Measurements from ENCODE around the gene CACNA1H.
"Not testable (repeated sequence)": the region's sequence is repeated elsewhere in the genome, so short reads cannot be mapped to it uniquely, and the experiment has no call there.

The CACNA1H gene

DNA sequence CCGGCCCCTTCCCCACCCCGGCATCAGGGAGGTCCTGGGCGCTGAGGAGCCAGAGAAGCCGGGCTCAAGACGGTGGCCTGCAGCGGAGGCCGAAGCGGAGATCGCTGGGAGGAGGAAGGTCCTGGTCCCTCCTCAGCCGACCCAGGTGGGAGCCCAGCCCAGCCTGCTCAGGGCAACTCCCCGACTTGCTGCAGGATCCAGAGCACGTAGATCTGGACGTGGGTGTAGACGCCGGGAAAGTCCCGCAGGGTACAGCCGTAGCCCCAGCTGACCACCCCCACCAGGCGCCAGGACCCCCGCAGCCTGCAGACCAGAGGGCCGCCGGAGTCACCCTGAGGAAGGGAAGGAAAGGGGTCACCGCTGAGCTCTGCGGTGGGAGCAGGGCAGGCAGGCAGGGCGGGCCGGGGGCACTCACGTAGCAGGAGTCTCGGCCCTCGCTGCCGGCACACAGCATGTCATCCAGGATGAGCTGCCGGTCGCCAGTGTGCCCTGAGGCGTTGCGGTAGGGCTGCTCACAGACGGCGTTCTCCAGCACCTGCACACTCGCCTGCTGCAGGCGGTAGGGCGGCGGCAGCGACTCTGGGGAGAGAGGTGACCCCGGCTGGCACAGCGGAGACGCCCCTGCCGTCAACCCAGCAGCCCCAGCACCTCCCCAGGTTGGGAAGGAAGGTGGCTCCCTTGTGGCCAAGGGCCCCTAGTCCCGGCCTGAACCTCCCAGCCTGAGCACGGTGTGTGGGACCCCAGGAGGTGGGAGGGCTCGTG lies 108.4 kb downstream of the CACNA1H start:
- DNase-seq (ENCODE audit: insufficient read length, low spot score) (no peak), FAIRE-seq (no peak)

- FAIRE-seq (no peak), DNase-seq (ENCODE audit: insufficient read length, low spot score) (no peak)
Measured at GRCh38 chr16:1262210-1262845, 109.4 kb downstream of the CACNA1H start.

- no peak for FAIRE-seq
- DNase-seq (ENCODE audit: insufficient read length, low spot score): no peak
Measured at GRCh38 chr16:1262846-1263221, 109.9 kb downstream of the CACNA1H start.

- FAIRE-seq (no peak), DNase-seq (ENCODE audit: insufficient read length, low spot score) (no peak)
Measured at GRCh38 chr16:1263591-1264344, 110.9 kb downstream of the CACNA1H start.

- DNase-seq (ENCODE audit: insufficient read length, low spot score) (no peak), FAIRE-seq (no peak)
Measured at GRCh38 chr16:1264345-1265089, 111.6 kb downstream of the CACNA1H start.

GRCh38 chr16:1265090-1265630 lies 112.3 kb downstream of the CACNA1H start:
- no peak for DNase-seq (ENCODE audit: insufficient read length, low spot score)

GRCh38 chr16:1265826-1266225 lies 112.9 kb downstream of the CACNA1H start:
- FAIRE-seq (no peak), DNase-seq (ENCODE audit: insufficient read length, low spot score) (no peak)

More at GRCh38 chr16:1265090-1265630, 112.3 kb downstream of the CACNA1H start:
- no peak for FAIRE-seq

GRCh38 chr16:1269418-1269817 lies 116.5 kb downstream of the CACNA1H start:
- not testable (repeated sequence) for DNase-seq (ENCODE audit: insufficient read length, low spot score); FAIRE-seq

DNA sequence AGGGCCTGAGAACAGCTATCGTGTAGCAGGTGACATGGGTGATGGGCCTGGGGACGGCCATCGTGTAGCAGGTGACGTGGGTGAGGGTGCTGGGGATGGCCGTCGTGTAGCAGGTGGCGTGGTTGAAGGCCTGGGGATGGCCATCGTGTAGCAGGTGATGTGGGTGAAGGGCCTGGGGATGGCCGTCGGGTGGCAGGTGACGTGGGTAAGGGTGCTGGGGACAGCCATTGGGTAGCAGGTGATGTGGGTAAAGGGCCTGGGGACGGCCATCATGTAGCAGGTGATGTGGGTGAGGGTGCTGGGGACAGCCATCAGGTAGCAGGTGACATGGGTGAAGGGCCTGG lies 118.4 kb downstream of the CACNA1H start:
- FAIRE-seq (no peak), DNase-seq (ENCODE audit: insufficient read length, low spot score) (no peak)
